Colon (tissue), 2 donors: ENCODE results near the gene GRIA3.

ENCODE experiments used
- FAIRE-seq: peaks from 2 replicates; lab custom pipeline; 2012; peaks lifted over from hg19 to GRCh38; lab: Jason Lieb, UNC
- donor health status: control.
- donor health status: control.

GRIA3 gene

GRCh38 chrX:123184219-123184865 lies at the start of gene GRIA3:
Gene GRIA3 (plus strand): TSS chrX:123184278. CDS start chrX:123184536, 258 bp downstream.
- no peak for FAIRE-seq

GRCh38 chrX:123138473-123138872 lies 45.6 kb upstream of the GRIA3 start:
- FAIRE-seq: no peak

DNA sequence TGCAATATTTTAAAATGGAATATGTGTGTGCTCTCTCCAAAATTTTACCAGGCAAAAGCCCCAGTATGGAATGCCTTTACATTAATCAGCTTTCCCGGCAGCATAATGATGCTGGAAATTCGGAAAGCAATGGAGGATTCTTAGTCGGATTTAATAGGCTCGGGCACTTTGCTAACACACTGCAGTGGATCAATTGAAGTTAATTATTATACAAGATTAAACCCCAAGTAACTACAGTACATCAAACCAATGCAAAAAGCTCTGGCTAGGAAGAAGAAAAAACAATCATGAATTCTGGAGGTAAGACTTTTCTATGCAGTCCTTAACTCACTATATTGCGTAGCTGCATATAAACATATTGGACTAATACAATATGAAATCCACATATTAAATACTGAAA lies 43.6 kb upstream of the GRIA3 start:
- FAIRE-seq: no peak

DNA sequence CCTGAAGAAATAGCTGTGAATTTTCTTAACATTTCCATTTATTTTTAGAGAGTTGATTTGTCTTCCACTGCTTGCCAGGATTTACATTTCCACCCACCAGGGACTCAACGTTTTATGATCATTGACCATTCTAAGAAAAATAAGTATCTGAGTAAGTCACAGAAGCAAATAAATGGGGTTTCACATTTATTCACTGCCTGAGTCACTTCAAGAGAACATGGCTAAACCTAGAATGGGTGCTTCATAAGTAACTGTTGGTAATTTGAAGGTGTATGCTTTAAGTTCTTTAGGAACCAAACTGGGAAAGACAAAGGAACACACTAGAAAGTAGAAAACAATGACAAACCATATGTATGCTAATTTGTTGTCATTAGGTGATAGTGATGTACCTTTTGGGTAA lies 43.2 kb upstream of the GRIA3 start:
- no peak for FAIRE-seq

DNA sequence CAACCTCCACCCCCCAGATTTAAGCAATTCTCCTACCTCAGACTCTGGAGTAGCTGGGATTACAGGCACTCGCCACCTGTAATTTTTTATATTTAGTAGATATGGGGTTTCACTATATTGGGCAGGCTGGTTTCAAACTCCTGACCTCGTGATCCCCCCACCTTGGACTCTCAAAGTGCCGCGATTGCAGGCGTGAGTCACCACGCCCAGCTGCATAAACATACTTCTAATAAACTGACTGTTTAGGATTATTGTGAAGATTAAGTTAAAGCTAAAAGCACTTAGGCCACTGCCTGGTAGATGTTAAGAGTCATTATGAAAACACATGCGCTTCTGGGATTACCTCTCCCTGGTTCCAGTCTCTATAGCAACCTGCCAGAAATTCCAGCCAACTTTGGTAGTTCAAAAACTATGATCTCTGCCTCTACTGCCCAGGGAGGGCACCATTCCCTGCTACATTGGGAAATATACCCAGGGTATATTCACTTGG lies 30.2 kb upstream of the GRIA3 start:
- FAIRE-seq: no peak

GRCh38 chrX:123155327-123155726 lies 28.8 kb upstream of the GRIA3 start:
- FAIRE-seq: no peak

DNA sequence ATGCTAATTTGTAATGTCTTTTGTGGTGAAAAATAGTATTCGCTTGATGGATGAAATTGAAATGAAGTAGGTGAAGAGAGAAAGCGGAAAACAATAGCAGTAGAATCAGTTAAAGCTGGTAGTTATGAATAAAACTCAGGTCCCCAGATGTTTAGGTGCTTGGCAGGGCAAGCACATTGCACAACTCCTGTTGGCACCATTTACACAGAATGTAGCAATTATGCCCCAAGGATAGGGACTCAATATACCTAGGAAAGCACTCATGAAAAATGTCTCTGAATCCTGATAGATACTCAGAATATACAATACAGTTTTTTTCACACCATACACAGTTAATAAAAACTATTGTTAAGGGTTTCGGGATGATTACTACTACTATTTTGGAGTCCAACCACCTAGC lies 26.5 kb upstream of the GRIA3 start:
- peak; percentile 61 for FAIRE-seq

DNA sequence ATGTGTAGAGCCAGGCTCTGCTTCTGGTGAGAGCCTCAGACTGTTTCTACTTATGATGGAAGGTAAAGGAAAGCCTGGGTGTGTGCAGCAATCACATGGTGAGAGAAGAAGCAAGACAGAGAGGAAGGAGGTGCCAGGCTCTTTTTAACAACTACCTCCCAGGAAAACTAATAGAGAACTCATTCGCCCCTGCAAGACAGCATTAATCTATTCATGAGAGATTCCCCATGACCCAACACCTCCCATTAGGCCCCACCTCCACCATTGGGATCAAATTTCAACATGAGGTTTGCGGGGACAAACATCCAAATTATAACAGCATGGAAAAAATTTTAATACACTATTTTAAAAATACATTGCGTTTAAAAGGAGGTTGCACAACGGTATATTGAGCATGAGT lies 24.7 kb upstream of the GRIA3 start:
- no peak for FAIRE-seq

GRCh38 chrX:123167621-123168020 lies 16.5 kb upstream of the GRIA3 start:
- no peak for FAIRE-seq

GRCh38 chrX:123169247-123169901 lies 14.7 kb upstream of the GRIA3 start:
- FAIRE-seq: peak; percentile 41

DNA sequence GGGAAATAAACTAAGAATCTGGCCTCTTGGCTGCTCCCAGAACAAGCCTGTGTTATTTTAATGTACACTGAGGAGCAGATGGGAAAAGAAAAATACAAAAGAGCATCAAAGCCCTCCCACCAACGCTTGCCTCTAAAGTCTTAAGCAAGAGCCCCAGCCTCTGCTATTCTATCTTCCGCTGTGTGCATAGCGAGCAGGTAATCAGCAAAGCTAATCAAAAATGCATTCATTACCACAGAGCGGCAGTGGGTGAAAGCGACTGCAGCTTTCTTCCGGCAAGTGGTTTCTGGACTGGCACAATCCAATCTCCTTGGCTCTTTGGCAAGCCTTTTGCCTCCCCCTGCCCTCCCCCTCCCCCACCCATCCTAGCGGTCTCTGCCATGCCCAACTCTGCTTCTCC lies 13.5 kb upstream of the GRIA3 start:
- FAIRE-seq: no peak

GRCh38 chrX:123171781-123172180 lies 12.3 kb upstream of the GRIA3 start:
- no peak for FAIRE-seq

- no peak for FAIRE-seq
Observed at GRCh38 chrX:123172869-123173268, 11.2 kb upstream of the GRIA3 start.

DNA sequence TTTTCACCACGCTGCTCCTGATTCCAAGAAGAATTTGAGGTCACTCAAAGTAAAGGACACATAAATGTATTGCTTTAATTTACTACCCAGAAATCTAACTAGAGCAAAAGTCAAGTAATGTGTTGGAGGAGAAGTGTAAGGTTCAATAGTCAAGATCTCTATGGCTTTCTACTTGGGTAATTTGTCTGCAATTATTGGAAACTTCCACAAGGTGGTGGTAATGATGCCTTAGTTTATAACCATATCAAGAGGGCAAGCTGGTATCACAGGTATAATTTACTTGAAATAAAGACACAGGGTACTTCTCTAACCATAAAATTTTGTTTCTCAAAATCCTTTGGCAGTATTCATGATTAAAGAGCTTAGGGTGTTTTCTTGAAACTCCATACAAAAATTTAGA lies 10.2 kb upstream of the GRIA3 start:
- peak; percentile 75 for FAIRE-seq

DNA sequence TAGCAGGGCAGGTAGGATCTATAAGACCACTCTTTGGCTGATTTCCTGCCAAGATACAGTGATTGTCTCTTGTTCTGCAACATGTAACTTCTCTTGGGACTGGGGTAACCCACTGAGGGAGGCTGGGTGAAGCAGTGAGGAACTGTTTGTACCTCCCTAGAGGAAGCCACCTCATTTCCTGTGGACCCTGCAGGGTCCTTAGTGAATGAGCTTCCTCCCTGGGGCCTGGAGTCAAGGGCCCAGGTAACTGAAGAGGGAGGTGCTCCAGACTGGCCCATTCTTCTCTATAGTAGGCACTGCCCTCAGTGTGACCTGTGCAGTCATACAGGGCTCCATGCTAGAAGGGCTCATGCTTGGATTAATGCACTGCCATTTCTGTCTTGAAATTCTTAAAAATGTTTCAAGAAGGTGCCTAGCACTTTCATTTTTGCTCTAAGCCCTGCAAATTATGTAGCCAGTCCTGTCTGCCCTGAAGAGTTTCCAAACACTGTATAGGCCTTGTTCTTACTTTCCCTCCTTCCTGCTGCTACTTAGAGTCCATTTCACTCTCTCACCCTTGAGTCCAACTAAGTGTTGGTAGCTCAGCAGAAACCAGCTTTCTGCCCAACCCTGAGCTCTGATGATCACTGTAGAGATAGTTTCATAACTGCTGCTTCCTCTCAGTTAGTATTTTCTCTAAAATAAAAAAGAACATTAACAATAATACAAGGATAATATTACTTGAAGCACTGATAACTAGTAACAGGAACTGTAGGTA lies 8.5 kb upstream of the GRIA3 start:
- no peak for FAIRE-seq

DNA sequence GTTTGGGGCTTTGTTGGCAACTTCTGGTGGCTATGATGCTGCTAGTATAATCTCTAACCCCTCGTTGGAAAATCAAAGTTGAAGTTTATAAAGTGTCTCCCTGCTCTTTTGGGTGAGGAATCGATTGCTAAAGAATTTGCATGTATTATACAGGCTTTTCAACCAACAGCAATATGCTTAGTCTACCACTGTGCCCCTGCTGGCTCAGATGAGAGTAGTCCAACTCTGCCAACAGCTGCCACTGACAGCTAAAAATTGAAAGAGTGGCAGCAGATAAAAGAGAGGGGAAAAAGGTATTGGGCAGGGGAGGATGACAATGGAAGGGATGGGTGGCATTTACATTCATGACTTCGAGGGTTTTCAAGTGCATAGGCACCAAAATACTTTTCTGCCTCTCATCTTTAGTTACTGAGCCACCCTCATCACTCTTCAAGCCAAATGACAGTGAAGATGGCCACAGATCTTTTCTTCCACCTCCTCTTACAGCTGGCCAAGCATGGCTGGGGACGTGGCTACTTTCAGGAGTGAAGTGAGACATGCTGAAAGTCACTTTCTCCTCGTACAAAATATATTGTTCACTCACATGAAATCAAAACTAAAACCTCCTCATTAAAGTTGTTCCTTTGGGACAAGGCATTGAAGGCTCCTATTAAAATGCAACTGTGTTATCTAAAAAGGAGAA lies 2.7 kb upstream of the GRIA3 start:
- FAIRE-seq: no peak

GRCh38 chrX:123184866-123185276 lies 793 bp downstream of the GRIA3 start:
- no peak for FAIRE-seq

- FAIRE-seq: no peak
Observed at GRCh38 chrX:123185721-123186120, 1.6 kb downstream of the GRIA3 start.

- FAIRE-seq: no peak
Observed at GRCh38 chrX:123186801-123187200, 2.7 kb downstream of the GRIA3 start.

- no peak for FAIRE-seq
Observed at GRCh38 chrX:123188081-123188480, 4.0 kb downstream of the GRIA3 start.

DNA sequence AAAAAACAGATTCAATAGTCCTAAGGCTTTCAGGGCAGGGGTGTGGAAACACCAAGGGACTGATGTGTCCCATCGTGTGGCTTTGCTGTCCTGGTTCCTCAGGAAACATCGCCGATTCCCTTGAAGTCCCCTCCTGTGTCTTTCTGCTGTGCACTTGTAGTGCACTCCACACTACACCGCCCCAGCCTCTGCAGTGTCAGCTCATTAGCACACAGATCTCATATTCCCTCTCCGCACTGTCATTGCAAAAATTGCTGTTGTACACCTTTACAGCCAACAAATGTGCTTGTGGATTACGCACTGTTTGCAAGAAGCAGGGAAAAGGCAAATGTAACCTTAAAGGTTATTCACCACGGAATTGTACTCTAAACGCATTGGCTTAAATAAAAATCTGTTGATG lies 5.3 kb downstream of the GRIA3 start:
- FAIRE-seq: no peak

DNA sequence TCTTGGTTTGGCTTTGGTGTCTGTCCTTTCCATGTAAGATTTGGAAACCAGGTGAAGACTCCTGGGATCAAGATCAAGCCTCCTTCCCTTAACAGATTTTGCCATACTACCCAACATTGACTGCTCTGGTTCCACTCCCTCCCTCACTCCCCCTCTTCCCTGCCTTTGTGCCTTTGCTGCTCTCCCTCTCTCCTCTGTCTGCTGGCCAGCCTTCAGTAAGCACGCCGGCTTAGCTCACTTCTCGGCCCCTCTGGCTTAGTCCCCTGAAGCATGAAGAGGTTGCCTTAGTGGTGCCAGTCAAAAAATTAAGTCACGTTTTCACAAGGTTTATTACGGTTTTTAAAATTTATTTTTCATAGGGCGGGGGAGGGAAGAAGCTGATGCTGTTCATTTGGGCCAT lies 6.0 kb downstream of the GRIA3 start:
- FAIRE-seq: no peak

DNA sequence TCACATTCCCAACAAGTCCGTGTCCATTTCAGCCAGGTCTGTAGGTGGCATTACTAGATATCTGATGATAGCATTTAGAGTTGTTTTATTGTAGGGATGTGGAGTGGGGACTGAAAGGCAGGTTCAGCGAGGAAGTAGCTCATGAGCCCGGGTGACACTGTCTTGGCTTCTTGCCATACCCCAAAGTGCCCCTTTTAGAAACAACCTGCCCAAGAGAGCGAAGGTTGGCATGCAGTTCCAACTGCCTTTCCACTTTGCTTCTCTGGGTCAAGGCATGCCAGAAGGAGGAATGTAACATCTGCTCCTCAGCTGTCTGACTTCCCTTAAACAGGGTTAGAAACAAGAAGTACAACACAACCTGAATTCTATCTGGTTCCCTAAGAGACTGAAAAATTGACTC lies 9.0 kb downstream of the GRIA3 start:
- no peak for FAIRE-seq
